Measurements from ENCODE around the gene AK9.
A peak's percentile ranks its signal among the peaks of the same experiment; 100 is the strongest.
"Not testable (repeated sequence)": the region's sequence is repeated elsewhere in the genome, so short reads cannot be mapped to it uniquely, and the experiment has no call there.

AK9 gene

GRCh38 chr6:109690737-109691621 is at the start of gene AK9, which contains the start of gene FIG4:
Gene AK9, minus strand, starts transcription at chr6:109691202. Its CDS starts 15,457 bp downstream, at chr6:109675745.
Gene FIG4, plus strand, starts transcription at chr6:109691296. Its CDS starts 140 bp downstream, at chr6:109691436.
- DNase-seq, result peak; percentile 95

GRCh38 chr6:109740787-109741186 is 49.8 kb upstream of the AK9 start:
- DNase-seq, result peak; percentile 53 to 75

GRCh38 chr6:109739686-109740085 is 48.7 kb upstream of the AK9 start:
- no peak for DNase-seq

- DNase-seq, result no peak
These were observed 47.7 kb upstream of the AK9 start for GRCh38 chr6:109738667-109739066.

GRCh38 chr6:109738255-109738654 is 47.3 kb upstream of the AK9 start:
- no peak for DNase-seq

- DNase-seq, result no peak
These were observed 45.4 kb upstream of the AK9 start for GRCh38 chr6:109736273-109737025.

GRCh38 chr6:109725250-109725649 is 34.2 kb upstream of the AK9 start:
- DNase-seq, result not testable (repeated sequence)

- no peak for DNase-seq
These were observed 31.7 kb upstream of the AK9 start for GRCh38 chr6:109722564-109723254.

- DNase-seq, result no peak
These were observed 31.0 kb upstream of the AK9 start for GRCh38 chr6:109722011-109722410.

GRCh38 chr6:109720311-109720710 is 29.3 kb upstream of the AK9 start:
- DNase-seq, result no peak

GRCh38 chr6:109718991-109719390 is 28.0 kb upstream of the AK9 start:
- DNase-seq, result no peak

GRCh38 chr6:109717971-109718370 is 27.0 kb upstream of the AK9 start:
- no peak for DNase-seq

- DNase-seq, result no peak
These were observed 24.6 kb upstream of the AK9 start for GRCh38 chr6:109715616-109716015.

GRCh38 chr6:109714611-109715010 is 23.6 kb upstream of the AK9 start:
- DNase-seq, result no peak

GRCh38 chr6:109714166-109714565 is 23.2 kb upstream of the AK9 start:
- DNase-seq, result no peak

GRCh38 chr6:109713097-109713496 is 22.1 kb upstream of the AK9 start:
- DNase-seq, result no peak

GRCh38 chr6:109708099-109708498 is 17.1 kb upstream of the AK9 start:
- DNase-seq, result not testable (repeated sequence)

GRCh38 chr6:109706513-109706912 is 15.5 kb upstream of the AK9 start:
- DNase-seq, result no peak

- peak; percentile 72 to 92 for DNase-seq
These were observed 14.3 kb upstream of the AK9 start for GRCh38 chr6:109705258-109705657.

- DNase-seq, result peak; percentile 81 to 88
These were observed 11.8 kb upstream of the AK9 start for GRCh38 chr6:109702791-109703190.

GRCh38 chr6:109701774-109702173 is 10.8 kb upstream of the AK9 start:
- peak; percentile 81 to 88 for DNase-seq

- peak; percentile 48 for DNase-seq
These were observed 10.2 kb upstream of the AK9 start for GRCh38 chr6:109701221-109701620.

GRCh38 chr6:109696355-109696754 is 5.4 kb upstream of the AK9 start:
- no peak for DNase-seq
